HG02571 (cell line): Measurements from ENCODE around the gene FAM13A.
A peak's percentile ranks its signal among the peaks of the same experiment; 100 is the strongest.
"Not testable (repeated sequence)": the region's sequence is repeated elsewhere in the genome, so short reads cannot be mapped to it uniquely, and the experiment has no call there.

Experiments used
- ATAC-seq: cut with Tn5 transposase; IDR thresholded peaks from one replicate; pipeline ENCODE4 v1.9.1; 2021; ENCODE audit warnings: mild to moderate bottlenecking, moderate library complexity; ENCODE audit not compliant: unreplicated experiment

Gene FAM13A

DNA sequence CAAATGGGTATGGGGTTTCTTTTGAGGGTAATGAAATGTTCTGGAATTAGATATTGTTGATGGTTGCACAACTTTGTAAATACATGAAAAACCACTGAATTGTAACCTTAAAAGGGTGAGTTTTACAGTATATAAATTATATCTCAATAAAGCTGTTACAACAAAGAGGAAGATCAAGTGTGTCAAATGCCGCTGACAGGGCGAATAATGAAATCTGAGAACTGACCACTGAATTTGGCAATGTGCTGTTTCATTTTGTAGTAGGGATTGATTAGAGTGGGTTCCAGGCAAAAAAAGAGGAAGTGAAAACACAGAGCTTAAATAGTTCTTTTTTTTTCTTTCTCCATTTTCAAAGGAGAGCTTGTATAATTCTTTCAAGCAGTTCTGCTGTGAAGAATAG lies 198.2 kb downstream of the FAM13A start:
- ATAC-seq, result peak; percentile 91

DNA sequence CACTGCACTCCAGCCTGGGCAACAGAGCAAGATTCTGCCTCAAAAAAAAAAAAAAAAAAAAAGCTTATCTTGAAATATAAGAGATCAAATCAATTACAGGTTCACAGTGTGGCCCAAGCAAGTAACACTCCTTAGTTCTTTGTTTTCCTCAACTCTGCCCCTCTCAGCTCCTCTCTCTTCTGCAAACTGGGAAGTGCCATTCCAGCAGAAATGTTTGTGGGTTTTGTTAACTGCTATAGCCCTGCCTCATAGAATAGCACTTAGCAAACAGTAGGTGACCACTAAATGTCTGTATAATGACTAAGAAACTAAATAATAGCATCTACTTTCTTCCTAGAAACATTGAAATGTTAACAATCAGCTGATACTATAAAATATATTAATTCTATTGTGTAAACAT lies 199.4 kb downstream of the FAM13A start:
- no peak for ATAC-seq

GRCh38 chr4:88854481-88854880 lies 202.5 kb downstream of the FAM13A start:
- ATAC-seq, result no peak

DNA sequence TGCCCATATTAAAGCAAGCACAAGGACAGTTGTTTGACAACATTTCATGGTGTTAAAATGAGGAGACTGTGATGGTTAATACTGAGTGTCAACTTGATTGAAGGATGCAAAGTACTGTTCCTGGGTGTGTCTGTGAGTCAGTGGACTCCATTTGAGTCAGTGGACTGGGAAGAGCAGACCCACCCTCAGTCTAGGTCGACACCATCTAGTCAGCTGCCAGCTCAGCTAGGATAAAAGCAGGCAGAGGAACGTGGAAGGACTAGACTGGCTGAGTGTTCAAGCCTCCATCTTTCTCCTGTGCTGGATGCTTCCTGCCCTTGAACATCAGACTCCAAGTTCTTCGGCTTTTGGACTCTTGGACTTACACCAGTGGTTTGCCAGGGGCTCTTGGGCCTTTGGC lies 203.4 kb downstream of the FAM13A start:
- not testable (repeated sequence) for ATAC-seq

- ATAC-seq, result no peak
Measured at GRCh38 chr4:88846206-88846790, 210.7 kb downstream of the FAM13A start.

- ATAC-seq, result no peak
Measured at GRCh38 chr4:88843067-88843685, 213.8 kb downstream of the FAM13A start.

- ATAC-seq, result no peak
Measured at GRCh38 chr4:88841635-88842034, 215.3 kb downstream of the FAM13A start.

GRCh38 chr4:88836216-88836615 lies 220.8 kb downstream of the FAM13A start:
- ATAC-seq, result no peak

DNA sequence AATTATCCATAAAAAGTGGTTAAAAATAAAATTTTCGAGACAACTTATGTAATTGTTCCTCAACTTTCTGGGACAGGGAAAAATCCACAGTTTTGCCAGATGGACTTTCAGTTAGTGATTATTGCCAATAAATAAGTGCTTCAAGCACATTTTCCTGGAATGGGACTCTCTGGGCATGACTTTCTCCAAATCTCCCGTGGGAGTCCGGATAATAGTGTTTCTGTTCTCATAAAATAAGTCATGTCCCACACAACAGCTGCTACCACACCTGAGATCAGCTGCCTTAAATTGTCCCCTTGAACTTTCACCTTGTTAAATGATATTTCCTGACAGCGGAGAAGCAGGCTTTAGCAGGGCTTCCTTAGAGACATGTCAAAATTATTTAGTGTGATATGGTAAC lies 226.0 kb downstream of the FAM13A start:
- ATAC-seq, result no peak

DNA sequence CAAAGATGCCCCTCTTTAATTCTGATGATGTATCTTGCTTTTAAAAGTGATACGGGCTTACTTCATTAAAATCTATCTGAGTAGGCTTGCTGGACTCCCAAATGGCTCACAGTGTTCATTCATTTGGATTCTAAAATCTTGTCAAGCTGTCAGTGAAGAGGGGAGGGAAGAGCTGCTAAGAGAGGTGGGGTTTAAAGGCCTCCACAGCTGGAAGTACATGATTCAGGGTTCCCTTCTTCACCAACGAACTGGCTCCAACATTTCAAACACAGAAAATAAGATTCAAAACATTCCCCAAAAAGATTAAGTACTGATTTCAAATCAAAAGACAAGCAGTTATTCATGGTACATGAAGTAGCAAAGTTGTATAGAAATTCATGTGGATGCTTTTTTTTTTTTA lies 226.4 kb downstream of the FAM13A start:
- ATAC-seq, result no peak

DNA sequence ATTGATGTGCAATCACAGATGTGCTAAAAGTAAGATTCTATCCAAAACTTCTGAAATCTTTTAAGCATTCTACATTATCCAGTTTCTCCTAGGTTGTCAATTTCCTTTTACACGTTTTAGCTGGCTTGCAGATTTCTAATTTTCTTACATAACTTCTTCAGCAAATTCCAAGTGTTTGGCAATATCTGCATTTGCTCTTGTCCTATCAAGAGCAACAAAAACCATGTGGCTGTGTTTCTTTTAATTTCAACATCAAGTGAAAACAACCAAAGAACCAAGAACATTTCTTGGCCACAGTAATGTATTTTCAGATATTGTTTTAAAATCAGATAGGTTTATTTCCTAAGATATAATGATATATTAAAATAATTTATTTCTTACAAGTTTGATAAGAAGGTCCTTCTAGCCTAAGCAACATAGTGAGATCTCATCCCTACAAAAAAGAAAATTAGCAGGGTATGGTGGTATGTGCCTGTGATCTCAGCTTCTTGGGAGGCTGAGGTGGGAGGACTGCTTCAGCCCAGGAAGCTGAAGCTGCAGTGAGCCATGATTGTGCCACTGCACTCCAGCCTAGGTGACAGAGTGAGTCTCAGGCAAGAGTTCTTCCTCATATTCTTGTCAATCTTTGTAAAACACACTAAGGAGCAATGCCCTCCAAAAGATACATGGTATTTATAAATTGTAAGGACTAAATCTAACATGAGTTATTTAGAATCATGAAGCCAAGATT lies 228.0 kb downstream of the FAM13A start:
- ATAC-seq, result no peak

DNA sequence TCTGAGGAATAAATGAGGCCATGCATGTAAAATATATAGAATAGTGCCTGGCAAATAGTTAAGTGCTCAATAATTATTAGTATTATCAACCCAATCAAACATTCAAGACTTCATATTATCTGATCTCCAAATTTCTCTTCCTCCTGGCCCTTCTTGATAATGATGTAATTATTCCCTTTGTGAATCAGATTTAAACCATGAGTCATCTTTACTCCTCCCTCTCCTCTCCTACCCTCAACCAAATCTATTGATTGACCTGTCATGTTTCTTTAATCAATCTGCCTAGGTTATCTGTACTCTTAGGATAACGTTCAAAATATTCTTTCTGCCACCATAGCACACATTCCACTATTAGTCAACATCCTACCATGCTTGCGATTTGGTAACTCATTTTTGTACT lies 229.5 kb downstream of the FAM13A start:
- ATAC-seq, result no peak

GRCh38 chr4:88826771-88827170 lies 230.2 kb downstream of the FAM13A start:
- no peak for ATAC-seq

- no peak for ATAC-seq
Measured at GRCh38 chr4:88825931-88826330, 231.1 kb downstream of the FAM13A start.

GRCh38 chr4:88823058-88823919 lies 233.7 kb downstream of the FAM13A start:
- peak; percentile 98 for ATAC-seq

GRCh38 chr4:88822034-88822789 lies 234.8 kb downstream of the FAM13A start:
- no peak for ATAC-seq

DNA sequence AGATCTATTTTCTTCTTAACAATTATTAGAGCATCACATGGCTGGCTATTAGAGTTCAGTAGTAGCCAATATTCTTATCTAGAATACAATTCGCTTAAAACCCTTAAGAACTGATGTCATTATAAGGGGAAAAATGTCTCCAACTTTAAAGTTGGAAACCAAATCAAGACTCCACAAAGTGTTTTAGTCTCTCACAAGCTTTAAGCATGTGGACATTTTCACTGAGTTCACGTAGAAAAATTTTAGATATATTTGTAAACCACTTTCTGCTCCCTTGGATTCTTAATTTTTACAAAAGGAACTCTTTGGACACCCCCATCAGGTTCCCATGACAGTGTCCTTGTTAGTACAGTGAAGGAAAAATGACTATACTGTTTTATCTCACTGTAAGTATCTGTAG lies 235.5 kb downstream of the FAM13A start:
- no peak for ATAC-seq

- ATAC-seq, result no peak
Measured at GRCh38 chr4:88820698-88821415, 236.1 kb downstream of the FAM13A start.

GRCh38 chr4:88819818-88820697 lies 236.9 kb downstream of the FAM13A start:
- no peak for ATAC-seq
